HL-60/S4 (cell line): ENCODE measurements around the gene JPH4.
"Not testable (repeated sequence)": the region's sequence is repeated elsewhere in the genome, so short reads cannot be mapped to it uniquely, and the experiment has no call there.

Experiments
- in situ Hi-C: fragments of 300-500 bp; cut with MboI; formaldehyde crosslinking; loops from 2 replicates; pipeline ENCODE4 v1.14.3; 2022; ENCODE audit warnings: low sequenced_read_pairs

JPH4 gene

DNA sequence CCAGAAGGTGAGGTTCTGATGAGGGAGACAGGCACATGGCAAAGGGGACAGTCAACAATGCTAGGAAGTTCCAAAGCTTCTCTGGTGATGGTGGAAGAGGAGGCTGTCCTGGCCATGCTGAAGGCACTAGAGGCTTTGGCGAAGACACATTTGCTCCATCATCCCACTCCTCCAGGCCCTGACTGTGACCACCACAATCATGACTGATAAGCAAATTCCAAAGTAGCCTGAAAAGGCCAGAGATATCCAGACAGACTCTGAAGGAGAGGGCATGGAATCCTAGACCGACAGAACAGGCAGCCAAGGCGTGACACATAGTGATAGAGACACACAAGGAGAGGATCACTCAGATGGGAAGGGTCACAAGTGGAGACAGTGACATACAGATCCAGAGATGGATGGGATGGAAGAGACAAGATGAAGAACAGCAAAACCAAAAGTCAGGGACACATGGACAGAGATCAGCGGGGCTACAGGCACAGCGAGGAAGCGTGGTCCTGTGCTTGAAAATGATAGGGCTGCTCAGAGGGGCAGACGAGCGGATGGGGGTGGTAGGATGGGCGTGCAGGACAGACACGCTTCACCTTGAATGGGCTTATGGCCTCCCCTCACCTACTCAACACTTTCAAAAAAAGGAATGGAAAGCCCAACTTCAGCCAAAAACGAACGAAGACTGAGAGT is 28.3 kb downstream of the JPH4 start:
- in situ Hi-C loops: no loop called here

DNA sequence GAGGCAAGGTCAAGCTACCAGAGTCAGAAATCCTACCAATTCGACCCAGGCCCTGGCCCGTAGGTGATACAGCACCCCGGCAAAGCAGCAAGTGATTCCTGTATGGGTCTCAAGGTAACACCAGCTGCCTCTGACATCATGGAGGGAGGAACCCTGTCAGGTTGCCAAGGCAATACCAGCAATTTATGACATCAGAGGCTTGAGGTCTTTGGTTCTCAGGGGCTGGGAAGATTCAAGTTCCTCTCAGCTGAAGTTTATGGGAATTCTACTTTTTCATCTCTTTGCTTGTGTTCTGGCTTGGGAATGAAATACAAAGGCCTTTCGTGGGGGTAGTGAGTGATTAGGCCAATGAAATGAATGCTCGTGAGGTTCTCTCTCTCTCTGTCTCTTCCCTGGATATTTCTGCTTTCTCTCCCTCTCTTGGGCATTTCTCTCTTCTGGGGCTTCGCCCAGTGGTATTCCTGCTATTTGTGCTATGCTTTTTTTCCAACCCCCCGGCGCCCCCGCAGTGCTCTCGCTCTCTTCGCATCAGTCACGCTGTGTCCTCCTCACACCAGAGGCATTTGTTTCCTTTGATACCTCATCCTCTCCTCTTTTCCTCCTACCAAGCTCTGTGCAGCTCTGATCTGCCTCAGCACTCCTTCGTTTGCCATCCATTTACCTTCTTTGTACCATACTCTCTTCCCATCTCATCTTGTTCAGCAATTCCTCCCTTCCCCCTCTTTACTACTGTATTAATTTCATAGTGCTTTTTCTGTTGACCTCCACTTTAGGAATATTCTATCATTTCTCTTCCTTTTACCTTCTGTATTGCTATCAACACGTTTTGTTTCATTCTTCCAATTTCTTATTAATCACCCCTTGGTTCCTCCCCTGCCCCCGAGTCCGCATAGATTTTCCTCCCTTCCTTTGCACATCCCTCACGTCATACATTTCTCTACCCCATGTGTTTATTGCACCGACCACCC is 30.0 kb downstream of the JPH4 start:
- in situ Hi-C loops: no loop called here

DNA sequence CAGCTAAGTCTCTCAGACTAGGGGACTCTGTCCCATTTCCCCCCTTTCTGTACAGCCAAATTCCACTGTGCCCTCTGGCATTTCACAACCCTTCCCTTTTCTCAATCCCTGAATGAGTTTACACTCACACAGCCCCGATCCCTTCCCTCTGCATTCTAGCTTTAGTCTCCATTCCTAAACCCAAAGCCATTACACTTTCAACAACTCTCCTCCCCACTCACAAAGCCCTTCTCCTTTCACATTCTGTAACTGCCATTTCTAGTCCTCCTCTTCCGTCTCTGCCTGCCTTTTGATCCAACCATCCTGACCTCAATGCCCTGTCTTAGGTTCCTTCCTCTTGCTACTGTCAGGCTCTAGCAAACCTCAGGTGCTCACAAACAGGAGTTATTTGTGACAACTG is 30.7 kb downstream of the JPH4 start:
- in situ Hi-C loops: no loop called here

DNA sequence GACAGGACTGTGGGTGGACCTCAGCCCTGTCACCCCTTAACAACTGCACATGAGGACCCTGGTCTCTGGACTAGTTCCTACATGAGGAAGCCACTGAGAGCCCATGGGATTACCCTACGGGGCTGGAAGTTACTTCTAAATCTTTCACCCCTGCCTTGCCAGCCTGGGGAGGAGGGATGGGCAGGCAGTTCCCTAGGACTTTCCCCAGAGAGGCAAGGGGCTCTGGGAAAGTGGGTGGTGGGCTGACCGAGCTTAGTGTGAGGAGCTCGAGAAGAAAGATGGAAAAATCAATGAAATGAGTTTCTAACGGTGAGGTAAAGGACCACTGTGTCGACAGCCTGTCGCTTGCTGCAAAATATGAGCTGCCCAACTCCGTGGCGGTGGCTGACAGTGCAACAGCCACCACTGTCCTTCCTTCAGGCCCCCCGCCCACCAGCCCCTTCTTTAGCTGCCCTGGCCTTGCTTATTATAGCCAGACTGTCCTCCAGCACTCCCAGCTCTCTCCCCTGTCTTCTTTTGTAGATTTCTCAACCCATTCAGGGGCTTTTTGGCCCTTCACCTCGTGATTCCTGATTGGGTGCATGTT is 32.0 kb downstream of the JPH4 start:
- in situ Hi-C loops: no loop called here

DNA sequence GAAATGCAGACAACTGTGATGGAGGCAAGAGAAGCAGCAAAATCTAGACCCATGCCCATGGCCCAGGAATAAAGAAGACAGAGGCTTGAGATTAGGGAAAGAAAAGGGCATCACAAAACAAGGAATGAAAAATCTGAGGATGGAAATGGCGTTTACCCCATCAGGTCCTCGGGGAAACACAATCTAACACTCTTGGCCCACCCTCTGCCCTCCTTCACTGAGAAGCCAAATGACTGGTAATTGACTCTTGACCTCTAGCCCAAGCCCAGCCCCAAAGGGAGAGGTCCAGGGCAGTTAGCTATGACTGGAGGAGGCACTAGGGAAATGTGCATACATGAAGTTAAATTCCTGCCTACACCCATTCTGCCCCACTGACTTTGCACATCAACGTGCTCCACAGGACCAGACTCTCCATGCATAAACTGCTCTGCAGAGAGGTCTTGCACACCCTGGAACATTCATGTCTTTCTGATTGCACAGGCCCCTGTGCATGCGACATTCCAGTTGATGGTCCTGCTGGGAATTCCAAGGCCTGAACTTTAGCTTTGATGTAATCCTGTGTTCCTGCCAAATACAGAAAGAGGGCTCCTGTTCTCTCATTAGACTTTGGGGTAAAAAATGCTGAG is 32.7 kb downstream of the JPH4 start:
- in situ Hi-C loops: no loop called here

DNA sequence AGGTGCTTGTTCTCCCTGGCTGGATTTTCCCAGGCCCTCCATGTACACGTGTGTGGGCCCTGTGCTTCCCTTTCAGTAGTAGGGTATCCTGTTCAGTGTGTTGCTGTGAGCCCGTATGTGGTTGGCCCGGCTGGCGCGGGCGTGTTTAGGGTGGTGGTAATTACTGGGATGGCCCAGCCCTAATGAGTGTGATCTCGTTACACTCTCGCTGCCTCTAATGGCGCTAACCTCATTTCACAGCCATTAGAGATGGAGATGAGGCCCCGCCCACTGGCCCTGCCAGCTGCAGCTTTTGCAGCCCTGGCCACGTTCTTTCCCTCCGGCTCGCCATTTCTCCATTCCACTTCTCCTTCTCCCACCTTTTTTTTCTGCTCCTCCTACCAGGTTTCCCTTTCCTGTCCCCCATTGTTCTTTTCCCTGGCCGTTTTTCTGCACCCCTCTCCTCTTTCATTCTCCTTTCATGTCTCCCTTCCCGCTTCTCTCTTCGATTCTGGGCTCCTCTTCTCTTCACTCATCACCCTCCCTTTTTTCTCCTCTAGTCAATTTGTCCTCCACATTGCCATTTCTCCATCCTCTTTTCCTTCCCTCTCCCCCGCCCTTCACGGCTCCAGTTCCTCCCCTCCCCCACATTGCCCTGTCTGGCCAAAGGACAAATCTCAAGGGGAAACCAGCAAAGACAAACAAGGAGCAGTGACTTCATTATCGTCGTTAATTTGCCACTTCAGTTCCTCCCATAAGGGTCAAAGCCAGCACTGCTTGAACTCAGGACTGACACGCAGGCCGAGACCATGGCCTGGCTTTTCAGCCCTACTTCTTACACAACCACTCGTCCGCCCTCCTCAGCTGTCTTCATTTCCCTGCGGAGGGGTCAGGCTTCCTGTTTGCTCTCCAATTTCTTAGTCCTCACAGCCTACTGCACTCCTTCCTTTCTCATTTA is 33.8 kb downstream of the JPH4 start:
- in situ Hi-C loops: no loop called here

DNA sequence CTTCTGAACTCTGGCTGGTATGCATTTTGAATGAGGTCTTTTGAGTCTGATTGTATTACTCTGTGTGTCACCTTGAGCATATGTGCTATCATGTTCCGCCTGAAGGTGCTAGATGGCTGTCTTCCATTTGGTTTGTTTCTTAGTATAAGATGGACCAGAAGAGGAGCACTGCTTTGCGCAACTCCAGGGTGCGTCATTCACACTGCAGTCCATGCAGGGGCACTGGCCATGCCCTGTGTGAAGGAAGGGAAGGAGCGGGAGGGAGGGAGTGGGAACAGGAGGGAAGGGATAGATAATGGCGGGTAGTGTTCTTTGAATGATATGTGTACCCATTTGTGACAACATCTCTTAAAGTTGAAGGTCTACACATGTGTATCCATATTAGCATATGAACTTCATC is 35.2 kb downstream of the JPH4 start:
- in situ Hi-C loops: no loop called here

DNA sequence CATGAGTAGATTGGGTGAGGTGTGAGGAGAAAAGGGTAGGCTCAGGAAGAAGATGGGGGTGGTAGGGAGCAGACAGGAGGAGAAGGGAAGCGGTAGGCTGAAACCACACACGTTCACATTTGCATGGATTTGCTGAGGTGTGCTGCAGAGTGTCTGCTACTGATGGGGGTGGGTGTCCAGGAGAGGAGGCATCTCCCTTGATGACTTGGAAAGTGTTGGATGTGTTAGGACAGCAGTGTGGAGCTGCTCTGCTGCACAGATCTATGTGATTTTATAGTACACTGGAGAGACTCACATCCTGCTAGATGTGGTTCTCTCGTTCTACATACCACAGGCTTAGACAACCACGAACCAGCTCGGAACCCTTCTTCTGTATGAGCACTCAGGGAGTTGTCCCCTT is 36.3 kb downstream of the JPH4 start:
- in situ Hi-C loops: no loop called here

DNA sequence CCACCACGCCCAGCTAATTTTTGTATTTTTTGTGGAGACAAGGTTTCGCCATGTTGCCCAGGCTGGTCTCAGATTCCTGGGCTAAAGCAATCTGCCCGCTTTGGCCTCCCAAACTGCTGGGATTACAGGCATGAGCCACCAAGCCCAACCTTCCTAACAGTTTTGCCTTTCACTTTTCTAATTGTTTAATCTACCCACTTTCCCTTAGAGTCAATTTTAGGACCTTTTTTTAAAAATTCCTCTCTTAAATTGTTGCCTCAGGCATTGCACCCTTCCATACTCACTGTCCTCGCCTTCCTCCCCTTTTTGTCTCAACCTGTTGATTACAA is 38.5 kb downstream of the JPH4 start:
- in situ Hi-C loops: no loop called here

DNA sequence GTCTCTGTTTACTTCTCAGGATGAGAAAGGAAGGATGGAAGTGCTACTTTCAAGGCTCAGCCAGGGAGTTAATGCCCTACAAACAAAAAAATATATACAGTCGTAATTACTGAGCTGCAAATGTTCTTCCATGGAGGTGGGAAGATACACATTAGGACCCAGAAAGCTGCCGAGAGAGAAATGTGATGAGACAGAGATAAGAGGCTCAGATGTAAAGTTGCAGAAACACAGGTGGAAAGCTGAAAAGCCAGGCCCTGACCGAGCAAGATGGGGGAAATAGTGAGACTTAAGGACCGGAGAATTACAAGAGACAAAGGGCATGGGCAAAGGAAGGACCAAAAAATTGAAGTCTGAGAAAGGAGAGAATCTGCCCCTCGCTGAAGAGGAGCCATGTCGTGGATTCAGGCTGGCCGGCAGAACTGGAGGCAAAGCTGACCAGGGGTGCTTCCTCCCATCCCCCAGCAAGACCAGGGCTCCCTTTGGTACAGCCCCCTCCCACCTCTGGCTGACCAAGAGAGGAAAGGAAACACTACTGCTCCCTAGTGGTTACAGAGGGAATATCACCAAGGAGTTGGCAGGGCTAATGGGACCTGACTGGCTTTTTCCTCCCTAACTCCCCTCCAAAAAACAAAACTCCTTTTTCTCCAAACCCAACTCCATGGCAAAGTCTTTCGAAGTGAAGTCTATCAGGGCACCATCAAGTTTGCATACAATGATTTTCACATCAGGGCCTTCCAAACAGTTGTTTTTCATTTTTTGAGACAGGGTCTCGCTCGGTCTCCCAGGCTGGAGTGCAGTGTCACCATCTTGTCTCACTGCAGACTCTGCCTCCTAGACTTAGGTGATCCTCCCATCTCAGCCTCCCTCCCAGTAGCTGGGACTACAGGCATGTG is 39.1 kb downstream of the JPH4 start:
- in situ Hi-C loops: no loop called here

DNA sequence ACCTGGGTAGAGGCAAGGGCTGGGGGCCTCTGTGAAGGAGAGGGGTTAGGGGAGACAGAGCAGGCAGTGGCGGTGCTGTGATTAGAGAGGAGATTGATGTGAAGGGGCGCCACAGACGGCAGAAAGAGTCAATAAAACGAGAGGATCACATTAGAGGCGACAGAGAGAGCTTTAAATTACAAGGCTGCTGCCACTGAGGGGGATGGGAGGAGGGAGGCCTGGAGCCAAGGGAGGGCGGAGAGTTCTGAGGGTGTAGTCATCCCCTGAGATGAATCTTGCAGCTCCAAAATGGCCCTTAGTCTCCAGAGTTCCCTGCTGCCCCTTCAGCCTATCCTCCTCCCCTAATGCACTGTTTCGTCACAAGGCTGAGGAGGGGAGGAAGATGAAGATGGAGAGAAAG is 39.8 kb downstream of the JPH4 start:
- in situ Hi-C loops: no loop called here

DNA sequence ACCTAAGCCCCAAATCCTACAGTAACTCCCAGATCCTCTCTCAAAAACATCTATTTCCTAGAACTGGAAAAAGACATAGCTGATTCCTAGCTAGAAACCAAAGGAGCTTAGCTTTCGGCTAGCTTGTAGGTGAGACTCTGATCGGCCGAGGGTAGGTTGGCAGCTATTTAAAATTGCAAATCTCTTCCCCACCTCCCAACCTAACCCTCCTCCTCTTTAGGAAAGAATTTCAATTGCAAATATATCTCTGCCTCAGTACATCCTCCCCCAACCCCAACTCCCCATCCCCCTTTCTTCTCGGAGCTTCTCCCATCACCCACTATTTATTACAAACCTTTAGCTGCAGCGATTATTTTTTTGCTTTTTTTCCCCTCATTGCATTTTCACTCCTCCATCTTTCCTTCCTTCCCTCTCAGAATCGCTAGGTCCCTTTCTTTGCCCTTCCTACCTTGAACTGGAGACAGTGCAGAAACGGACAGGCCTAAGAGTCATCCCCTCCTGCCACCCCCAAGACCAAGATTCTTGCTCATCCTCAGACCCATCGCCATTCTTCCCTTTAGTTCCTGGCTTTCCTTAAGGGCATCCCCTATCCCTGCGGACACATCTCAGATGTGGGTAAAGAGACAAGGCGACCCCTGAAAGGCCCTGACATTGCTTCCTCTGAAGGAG is 40.4 kb downstream of the JPH4 start:
- in situ Hi-C loops: no loop called here

DNA sequence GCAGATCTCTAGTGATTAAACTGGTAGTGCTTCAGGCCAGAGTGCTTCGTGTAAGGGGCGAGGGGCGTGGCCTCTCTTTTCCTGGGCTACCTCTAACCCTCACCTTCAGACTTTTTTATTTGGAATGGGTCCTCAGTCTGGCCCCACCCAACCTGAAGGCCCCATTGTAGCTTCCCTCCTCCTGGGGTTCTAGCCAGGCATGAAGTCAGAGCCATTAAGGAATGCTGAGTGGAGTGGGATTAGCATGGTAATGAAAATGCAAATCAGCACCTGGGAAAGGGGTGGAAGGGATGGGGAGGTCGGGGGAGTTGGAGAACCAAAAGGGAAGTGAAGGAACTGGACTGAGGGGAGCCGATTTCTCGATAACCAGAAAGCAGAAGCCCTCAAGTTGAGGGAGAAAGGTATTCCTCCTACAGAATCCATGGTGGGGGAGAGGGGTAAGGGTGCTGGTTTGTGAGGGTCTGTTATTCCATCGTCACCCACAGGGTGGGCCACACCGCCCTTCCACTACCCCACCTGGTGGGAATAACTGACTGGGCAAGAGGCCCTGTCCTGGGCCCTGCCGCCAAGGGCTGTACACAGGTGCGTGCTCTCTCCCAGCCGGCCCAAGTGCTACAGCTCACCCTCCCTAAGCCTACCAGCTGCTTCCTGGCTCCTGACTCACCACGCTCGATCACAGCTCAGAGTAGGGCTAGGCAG is 41.1 kb downstream of the JPH4 start:
- in situ Hi-C loops: no loop called here

DNA sequence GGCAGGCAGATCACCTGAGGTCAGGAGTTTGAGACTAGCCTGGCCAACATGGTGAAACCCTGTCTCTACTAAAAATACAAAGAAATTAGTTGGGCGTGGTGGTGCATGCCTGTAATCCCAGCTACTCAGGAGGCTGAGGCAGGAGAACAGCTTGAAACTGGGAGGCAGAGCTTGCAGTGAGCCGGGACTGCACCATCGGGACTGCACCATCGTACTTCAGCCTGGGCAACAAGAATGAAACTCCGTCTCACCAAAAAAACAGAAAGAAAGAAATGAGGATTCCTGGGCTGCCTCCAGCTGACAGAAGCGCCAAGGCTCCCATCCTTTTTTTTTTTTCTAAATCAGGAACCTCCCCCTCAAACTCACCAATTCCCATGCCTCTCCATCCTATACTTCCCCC is 41.7 kb downstream of the JPH4 start:
- in situ Hi-C loops: not testable (repeated sequence)

DNA sequence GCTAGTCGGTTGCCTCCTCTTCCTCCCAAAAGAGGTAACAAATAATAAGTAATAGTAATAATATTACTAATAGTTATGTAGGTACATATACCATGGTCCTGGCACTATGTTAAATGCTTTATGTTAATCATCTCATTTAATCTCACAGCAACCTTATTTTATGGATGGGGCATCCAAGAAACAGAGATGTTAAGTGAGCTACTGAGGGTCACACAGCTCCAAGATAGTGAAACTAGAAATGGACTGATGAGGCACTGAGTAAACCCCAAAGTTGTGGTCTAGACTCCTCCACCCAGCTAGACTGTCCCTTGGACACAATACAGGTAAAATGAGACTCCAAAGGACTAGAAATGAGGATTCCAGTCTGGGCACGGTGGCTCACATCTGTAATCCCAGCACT is 42.1 kb downstream of the JPH4 start:
- in situ Hi-C loops: no loop called here

DNA sequence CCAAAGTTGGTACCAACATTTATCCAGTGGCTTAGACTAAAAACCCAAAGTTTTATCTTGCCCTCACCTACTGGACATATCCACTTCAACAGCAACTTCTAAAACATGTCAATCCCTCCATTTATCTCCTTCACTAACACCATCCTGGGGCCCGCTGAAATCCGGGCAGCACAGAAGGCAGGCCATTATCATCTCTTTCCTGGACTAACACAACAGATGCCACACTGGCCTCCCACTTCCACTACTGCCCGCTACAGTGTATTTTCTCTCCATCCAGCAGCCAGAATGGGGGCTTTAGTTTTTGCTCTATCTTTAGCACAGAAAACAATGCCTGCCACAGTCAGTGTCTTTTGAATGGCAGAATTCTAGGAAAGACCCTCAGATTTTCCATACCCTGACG is 42.6 kb downstream of the JPH4 start:
- in situ Hi-C loops: no loop called here

DNA sequence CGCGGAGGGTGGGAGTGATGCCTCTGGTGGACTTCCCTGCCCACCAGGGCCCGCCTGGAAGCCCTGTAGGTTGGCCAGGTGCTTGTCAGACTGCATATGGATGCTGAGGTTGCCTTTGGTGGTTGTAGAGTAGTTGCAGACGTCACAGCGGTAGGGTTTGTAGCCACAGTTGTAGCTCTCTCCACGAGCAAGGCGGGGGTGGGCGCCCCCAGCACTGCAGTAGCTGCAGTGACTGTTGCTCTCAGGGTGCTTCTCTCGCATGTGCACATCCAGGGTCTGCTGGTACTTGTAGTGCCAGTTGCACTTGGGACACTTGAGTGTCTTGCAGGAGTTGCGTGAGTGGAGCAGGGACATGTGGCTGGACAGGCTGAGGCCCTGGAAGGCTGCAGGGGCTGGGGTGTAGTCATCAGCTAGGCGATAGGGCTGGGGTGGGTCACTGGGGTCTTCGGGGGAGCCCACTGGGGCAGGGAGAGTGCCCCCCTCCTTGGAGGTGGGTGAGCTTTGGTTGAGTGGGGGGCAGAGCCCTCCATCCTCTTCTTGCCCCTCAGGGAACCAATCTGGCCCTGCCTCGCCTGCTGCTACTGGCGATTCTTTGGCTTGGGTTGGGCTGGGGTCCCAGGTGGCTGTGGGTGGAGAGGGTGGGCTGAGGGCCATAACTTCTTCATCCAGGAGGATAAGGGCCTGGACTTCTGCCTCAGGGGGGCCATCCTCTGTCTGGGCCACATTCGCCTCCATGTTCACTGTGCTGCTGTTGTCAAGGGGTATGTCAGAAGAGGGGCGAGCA is 44.7 kb downstream of the JPH4 start:
- in situ Hi-C loops: no loop called here

DNA sequence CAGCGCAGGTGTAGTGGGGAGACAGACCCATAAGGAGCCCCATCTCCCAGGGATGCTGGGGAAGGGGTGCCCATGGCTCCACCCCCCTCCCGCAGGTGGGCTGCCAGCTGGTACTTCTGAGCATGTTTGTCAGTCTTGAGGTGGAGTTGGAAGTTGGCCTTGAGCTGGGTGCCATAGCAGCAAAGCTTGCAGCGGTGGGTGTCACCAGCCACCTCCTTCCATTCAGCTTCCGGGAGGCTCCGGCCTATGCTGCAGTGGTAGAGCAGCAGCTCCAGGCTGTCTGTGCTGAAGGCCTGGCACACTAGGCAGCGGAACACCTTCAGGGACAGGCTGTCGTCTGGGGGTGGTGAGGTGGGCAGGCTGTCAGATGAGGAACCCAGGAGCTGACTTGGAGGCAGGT is 45.9 kb downstream of the JPH4 start:
- in situ Hi-C loops: no loop called here
